Measurements from ENCODE around the gene GLCCI1. TPM values are rescaled to one million over a fixed set of nuclear protein-coding genes. Genes with fewer than 3 reads are reported as not detected.

Gene GLCCI1
- total and polyA plus RNA-seq, 10 of the 15 experiments (the other 5 are each of a cell fraction or from before 2014, with no cell fraction given), result 12.6 to 92.0 (median 27.6) TPM

- no peak overlapping the region for H3K9ac ChIP-seq (ENCODE audit: control insufficient read depth, insufficient read depth, low read length)
- no peaks in the 10 kb centered on the region for H3K79me2 ChIP-seq (ENCODE audit: control insufficient read depth, insufficient read depth, low read length)
- H2AFZ ChIP-seq (ENCODE audit: control insufficient read depth, low read depth, low read length), result no peak overlapping the region
- peaks cover 41% of the 10 kb centered on the region for H3K4me1 ChIP-seq (ENCODE audit: control insufficient read depth, insufficient read depth, low read length)
- no peak overlapping the region for H3K27ac ChIP-seq (ENCODE audit: control insufficient read depth, insufficient read depth)
- in situ Hi-C loops (cut with MboI), result no loop called here
- ChIA-PET SMC1A (ENCODE audit: uncharacterized antibody, unreplicated experiment) (interaction anchor here (0.8 to 12.5 kb wide), 11 partner anchors 12 to 418 kb away, joined by 3 to 182 read pairs (median 4); no protein-coding TSS in a partner anchor), POLR2A (interaction anchor here (0.6 to 14.7 kb wide), 5 partner anchors 9 to 137 kb away, joined by 3 to 133 read pairs (median 4); no protein-coding TSS in a partner anchor), CTCF (interaction anchor here (1.2 to 1.7 kb wide), 2 partner anchors 13 to 16 kb away, joined by 3 to 5 read pairs; no protein-coding TSS in a partner anchor), RAD21 (ENCODE audit: unreplicated experiment) (interaction anchor here (0.7 to 8.8 kb wide), 6 partner anchors 9 to 94 kb away, joined by 3 to 124 read pairs (median 4); no protein-coding TSS in a partner anchor)
- DNase-seq (ENCODE audit: low read depth, low spot score) (no peak), ATAC-seq (no peak), FAIRE-seq (no peak)
- no peak overlapping the region for H3K4me3 ChIP-seq
- no peaks in the 10 kb centered on the region for H4K20me1 ChIP-seq (ENCODE audit: control insufficient read depth, insufficient read depth)
- H3K36me3 ChIP-seq (ENCODE audit: control insufficient read depth in 2 of 2, insufficient read depth in 2 of 2, low read length in 1 of 2), result no peaks in the 10 kb centered on the region
- H3K9me3 ChIP-seq (replicated peaks; ENCODE audit: control insufficient read depth, insufficient read depth, low read length), result peaks cover 12% of the 10 kb centered on the region; the same call in 2 of the 3 replicates
- WGBS (ENCODE audit: insufficient coverage, insufficient replicate concordance, low lambda C conversion rate, missing lambda C conversion rate), result 96% methylated on average over 2 of the region's 2 CpGs
- intact Hi-C loops (cut with micrococcal nuclease; ENCODE audit: unreplicated experiment), result no loop called here
- no TSS peak for BruUV-seq (replicated peaks)
- no peak overlapping the region for H3K4me2 ChIP-seq (ENCODE audit: control insufficient read depth, insufficient read depth)
- no peaks in the 10 kb centered on the region for H3K27me3 ChIP-seq (replicated peaks in 1 of 2; ENCODE audit: control insufficient read depth in 2 of 2, insufficient read depth in 2 of 2, low read length in 1 of 2)
- TF ChIP-seq SIN3A (IDR thresholded peaks at IDR 0.05; ENCODE audit: low read depth, low read length), result no peak
- no peak for TF ChIP-seq NRF1 (conservative IDR thresholded peaks at IDR 0.05; ENCODE audit: low read depth, low read length)
- TF ChIP-seq, protein P1, sequence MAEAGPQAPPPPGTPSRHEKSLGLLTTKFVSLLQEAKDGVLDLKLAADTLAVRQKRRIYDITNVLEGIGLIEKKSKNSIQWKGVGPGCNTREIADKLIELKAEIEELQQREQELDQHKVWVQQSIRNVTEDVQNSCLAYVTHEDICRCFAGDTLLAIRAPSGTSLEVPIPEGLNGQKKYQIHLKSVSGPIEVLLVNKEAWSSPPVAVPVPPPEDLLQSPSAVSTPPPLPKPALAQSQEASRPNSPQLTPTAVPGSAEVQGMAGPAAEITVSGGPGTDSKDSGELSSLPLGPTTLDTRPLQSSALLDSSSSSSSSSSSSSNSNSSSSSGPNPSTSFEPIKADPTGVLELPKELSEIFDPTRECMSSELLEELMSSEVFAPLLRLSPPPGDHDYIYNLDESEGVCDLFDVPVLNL (IDR thresholded peaks at IDR 0.05; ENCODE audit: low read depth, low read length), result no peak
- TF ChIP-seq BMI1 (IDR thresholded peaks at IDR 0.05; ENCODE audit: borderline replicate concordance), result no peak
- TF ChIP-seq NR2C1 (IDR thresholded peaks at IDR 0.05), result no peak
- TF ChIP-seq, protein P2, sequence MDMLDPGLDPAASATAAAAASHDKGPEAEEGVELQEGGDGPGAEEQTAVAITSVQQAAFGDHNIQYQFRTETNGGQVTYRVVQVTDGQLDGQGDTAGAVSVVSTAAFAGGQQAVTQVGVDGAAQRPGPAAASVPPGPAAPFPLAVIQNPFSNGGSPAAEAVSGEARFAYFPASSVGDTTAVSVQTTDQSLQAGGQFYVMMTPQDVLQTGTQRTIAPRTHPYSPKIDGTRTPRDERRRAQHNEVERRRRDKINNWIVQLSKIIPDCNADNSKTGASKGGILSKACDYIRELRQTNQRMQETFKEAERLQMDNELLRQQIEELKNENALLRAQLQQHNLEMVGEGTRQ (IDR thresholded peaks at IDR 0.05; ENCODE audit: borderline replicate concordance, low read depth, low read length), result no peak
- no peak for TF ChIP-seq ZBTB40 (IDR thresholded peaks at IDR 0.05; ENCODE audit: borderline replicate concordance)
- no peak for TF ChIP-seq TARDBP (IDR thresholded peaks at IDR 0.05; ENCODE audit: borderline replicate concordance)
- TF ChIP-seq YBX1 (IDR thresholded peaks at IDR 0.05), result no peak
- TF ChIP-seq NKRF (conservative IDR thresholded peaks at IDR 0.05), result no peak
- TF ChIP-seq MYC (IDR thresholded peaks at IDR 0.05; ENCODE audit: insufficient read depth, insufficient read length, insufficient replicate concordance, low read length, severe bottlenecking), result no peak
- TF ChIP-seq CTCF (IDR thresholded peaks at IDR 0.05 in 2 of 3, conservative IDR thresholded peaks at IDR 0.05 in 1 of 3; ENCODE audit: control insufficient read depth in 2 of 3, extremely low read depth in 1 of 3, insufficient read depth in 1 of 3, low read depth in 3 of 3, low read length in 3 of 3), result no peak
- no peak for TF ChIP-seq JUND (IDR thresholded peaks at IDR 0.05; ENCODE audit: low read depth, low read length)
- no peak for TF ChIP-seq STAT3 (IDR thresholded peaks at IDR 0.05; ENCODE audit: low read depth, low read length)
These were observed 144.1 kb downstream of the GLCCI1 start for GRCh38 chr7:8112685-8113084.
